Neuronal stem cell (in vitro differentiated cells): ENCODE results near the gene PMFBP1.

Source experiments
- DNase-seq: peaks from one replicate; pipeline ENCODE4 v3.0.0-alpha.2; 2013; ENCODE audit warnings: low spot score
- H2AFZ ChIP-seq: one replicate; pipeline ENCODE4 v1.6.1; 2013; ENCODE audit warnings: mild to moderate bottlenecking, low read length, inconsistent platforms
- H2AK5ac ChIP-seq: 2 replicates; pipeline ENCODE4 v1.6.1; 2013; ENCODE audit warnings: low read depth, mild to moderate bottlenecking, inconsistent platforms, low read length, moderate library complexity, mixed read lengths
- H2BK120ac ChIP-seq: 2 replicates; pipeline ENCODE4 v1.6.1; 2013; ENCODE audit warnings: low read depth, mild to moderate bottlenecking, inconsistent platforms, low read length, moderate library complexity, mixed read lengths
- H2BK12ac ChIP-seq: one replicate; pipeline ENCODE4 v1.6.1; 2013; ENCODE audit warnings: low read length, inconsistent platforms
- H2BK15ac ChIP-seq: 2 replicates; pipeline ENCODE4 v1.6.1; 2013; ENCODE audit warnings: mild to moderate bottlenecking, low read length, inconsistent platforms, mixed read lengths
- H2BK5ac ChIP-seq: one replicate; pipeline ENCODE4 v1.6.1; 2013; ENCODE audit warnings: inconsistent platforms, mild to moderate bottlenecking, low read length, moderate library complexity
- H3K14ac ChIP-seq: one replicate; pipeline ENCODE4 v1.6.1; 2013; ENCODE audit warnings: low read length, inconsistent platforms
- H3K18ac ChIP-seq: 2 replicates; pipeline ENCODE4 v1.6.1; 2013; ENCODE audit warnings: low read length, inconsistent platforms
- H3K23ac ChIP-seq: 2 replicates; pipeline ENCODE4 v1.6.1; 2013; ENCODE audit warnings: low read depth, mild to moderate bottlenecking, mixed read lengths, low read length, inconsistent platforms; ENCODE audit not compliant: poor library complexity
- H3K27ac ChIP-seq: replicated peaks from 3 replicates; pipeline ENCODE4 v1.5.1; 2013; ENCODE audit warnings: low read length, inconsistent platforms
- H3K27me3 ChIP-seq, 3 experiments: 2 replicates each; pipeline ENCODE4 v1.6.1; 2013; ENCODE audit warnings: low read length in 3 of 3, mild to moderate bottlenecking in 2 of 3, inconsistent platforms in 1 of 3, low read depth in 1 of 3, mixed read lengths in 1 of 3, moderate library complexity in 1 of 3; ENCODE audit not compliant: control insufficient read depth in 3 of 3, insufficient read depth in 3 of 3
- H3K36me3 ChIP-seq, 2 donors: replicated peaks in 1 of 2; 2 replicates each; pipeline ENCODE4 v1.6.1; 2013; ENCODE audit warnings: low read length in 2 of 2; ENCODE audit not compliant: control insufficient read depth in 2 of 2, insufficient read depth in 2 of 2
- H3K4ac ChIP-seq: 2 replicates; pipeline ENCODE4 v1.6.1; 2013; ENCODE audit warnings: inconsistent platforms, mild to moderate bottlenecking, low read length, moderate library complexity
- H3K4me1 ChIP-seq, 2 donors: 1 replicate in 1 of 2; 2 replicates in 1 of 2; pipeline ENCODE4 v1.6.1; 2013; ENCODE audit warnings: low read length in 2 of 2, low read depth in 1 of 2; ENCODE audit not compliant: control insufficient read depth in 2 of 2, insufficient read depth in 1 of 2
- H3K4me2 ChIP-seq: one replicate; pipeline ENCODE4 v1.6.1; 2013; ENCODE audit warnings: mild to moderate bottlenecking, low read length, inconsistent platforms; ENCODE audit not compliant: insufficient read depth, poor library complexity, severe bottlenecking
- H3K4me3 ChIP-seq, 2 donors: 2 replicates each; pipeline ENCODE4 v1.5.1; 2013; ENCODE audit warnings: low read length in 2 of 2, mild to moderate bottlenecking in 2 of 2, inconsistent platforms in 1 of 2, moderate library complexity in 1 of 2
- H3K79me1 ChIP-seq: one replicate; pipeline ENCODE4 v1.6.1; 2013; ENCODE audit warnings: low read depth, mild to moderate bottlenecking, inconsistent platforms, low read length, moderate library complexity
- H3K9ac ChIP-seq: one replicate; pipeline ENCODE4 v1.6.1; 2013; ENCODE audit warnings: mild to moderate bottlenecking, low read depth, low read length, inconsistent platforms; ENCODE audit not compliant: poor library complexity
- H3K9me3 ChIP-seq, 2 donors: replicated peaks in 1 of 2; 2 replicates each; pipeline versions ENCODE3 to v1.6.1; 2013; ENCODE audit warnings: low read length in 2 of 2, mild to moderate bottlenecking in 2 of 2, inconsistent platforms in 1 of 2, low read depth in 1 of 2, mixed read lengths in 1 of 2, moderate library complexity in 1 of 2; ENCODE audit not compliant: control insufficient read depth in 2 of 2, insufficient read depth in 1 of 2
- H4K8ac ChIP-seq: one replicate; pipeline ENCODE4 v1.6.1; 2013; ENCODE audit warnings: low read depth, mild to moderate bottlenecking, inconsistent platforms, low read length, moderate library complexity
- H4K91ac ChIP-seq: one replicate; pipeline ENCODE4 v1.6.1; 2013; ENCODE audit warnings: low read length, low read depth, mild to moderate bottlenecking, inconsistent platforms; ENCODE audit not compliant: poor library complexity
- WGBS, 2 donors: extraction: QIAGEN DNeasy Blood & Tissue Kit; methylation state at CpG; one replicate each; pipeline ENCODE4 v1.1.7; 2013; ENCODE audit warnings: missing lambda C conversion rate in 2 of 2, mixed read lengths in 1 of 2; ENCODE audit not compliant: insufficient read length in 2 of 2, insufficient replicate concordance in 1 of 2; ENCODE audit errors: extremely low coverage in 2 of 2; 5-methylcytosine and 5-hydroxymethylcytosine counted together

PMFBP1 gene

GRCh38 chr16:72179204-72179970, 7.4 kb upstream of the PMFBP1 start:
- no peak overlapping the region for H3K4me2 ChIP-seq
- no peak overlapping the region for H2BK12ac ChIP-seq
- H3K18ac ChIP-seq: no peak overlapping the region
- H4K8ac ChIP-seq: no peak overlapping the region
- no peaks in the 10 kb centered on the region for H3K27me3 ChIP-seq
- no peak overlapping the region for H2BK120ac ChIP-seq
- H3K27ac ChIP-seq: no peak overlapping the region
- no peak overlapping the region for H3K9ac ChIP-seq
- no peak overlapping the region for H2AK5ac ChIP-seq
- no peak overlapping the region for H3K4me3 ChIP-seq
- no peak overlapping the region for H2BK15ac ChIP-seq
- H3K23ac ChIP-seq: no peak overlapping the region
- no peak for DNase-seq
- H3K36me3 ChIP-seq: no peaks in the 10 kb centered on the region
- no peak overlapping the region for H3K14ac ChIP-seq
- no peak overlapping the region for H2BK5ac ChIP-seq
- no peak overlapping the region for H2AFZ ChIP-seq
- no CpG with 5 or more reads among the region's 5 CpGs for WGBS, 2 donors
- H3K9me3 ChIP-seq: no peaks in the 10 kb centered on the region
- H4K91ac ChIP-seq: no peak overlapping the region
- H3K4ac ChIP-seq: no peak overlapping the region
- no peaks in the 10 kb centered on the region for H3K4me1 ChIP-seq
- H3K79me1 ChIP-seq: no peaks in the 10 kb centered on the region

- H3K14ac ChIP-seq: no peak overlapping the region
- no peak overlapping the region for H2BK15ac ChIP-seq
- H4K8ac ChIP-seq: no peak overlapping the region
- H2AK5ac ChIP-seq: no peak overlapping the region
- no peak overlapping the region for H3K4me3 ChIP-seq
- no peak overlapping the region for H3K4ac ChIP-seq
- H3K9me3 ChIP-seq: no peaks in the 10 kb centered on the region
- H2AFZ ChIP-seq: no peak overlapping the region
- H3K27ac ChIP-seq: no peak overlapping the region
- DNase-seq: no peak
- H3K4me1 ChIP-seq: peaks cover 0 to 12% of the 10 kb centered on the region in 2 donors
- H2BK120ac ChIP-seq: no peak overlapping the region
- no peak overlapping the region for H3K23ac ChIP-seq
- H3K27me3 ChIP-seq: no peaks in the 10 kb centered on the region
- H3K36me3 ChIP-seq: no peaks in the 10 kb centered on the region
- no peak overlapping the region for H3K18ac ChIP-seq
- H3K4me2 ChIP-seq: no peak overlapping the region
- no CpG with 5 or more reads among the region's 2 CpGs for WGBS, 2 donors
- H2BK12ac ChIP-seq: no peak overlapping the region
- H4K91ac ChIP-seq: no peak overlapping the region
- H3K79me1 ChIP-seq: no peaks in the 10 kb centered on the region
- no peak overlapping the region for H2BK5ac ChIP-seq
- no peak overlapping the region for H3K9ac ChIP-seq
These were observed 2.8 kb upstream of the PMFBP1 start for GRCh38 chr16:72174726-72175125.

GRCh38 chr16:72173997-72174396, 2.0 kb upstream of the PMFBP1 start:
- no CpG with 5 or more reads among the region's 1 CpG for WGBS, 2 donors

GRCh38 chr16:72171236-72171635, 719 bp downstream of the PMFBP1 start:
- H3K36me3 ChIP-seq: no peaks in the 10 kb centered on the region

More at GRCh38 chr16:72173997-72174396, 2.0 kb upstream of the PMFBP1 start:
- no peak overlapping the region for H2BK12ac ChIP-seq
- no peaks in the 10 kb centered on the region for H3K79me1 ChIP-seq
- no peak overlapping the region for H3K4ac ChIP-seq
- no peak overlapping the region for H2AFZ ChIP-seq
- H4K91ac ChIP-seq: no peak overlapping the region
- H3K9me3 ChIP-seq: no peaks in the 10 kb centered on the region
- H3K9ac ChIP-seq: no peak overlapping the region
- H3K23ac ChIP-seq: no peak overlapping the region
- H3K14ac ChIP-seq: no peak overlapping the region
- no peak overlapping the region for H4K8ac ChIP-seq
- no peak overlapping the region for H2BK15ac ChIP-seq
- H3K4me1 ChIP-seq: peaks cover 0 to 12% of the 10 kb centered on the region in 2 donors
- no peak overlapping the region for H3K18ac ChIP-seq
- no peak overlapping the region for H3K4me3 ChIP-seq
- no peak overlapping the region for H3K4me2 ChIP-seq
- H2BK120ac ChIP-seq: no peak overlapping the region
- H3K36me3 ChIP-seq: no peaks in the 10 kb centered on the region
- no peak overlapping the region for H3K27ac ChIP-seq
- no peak overlapping the region for H2AK5ac ChIP-seq
- H2BK5ac ChIP-seq: no peak overlapping the region
- H3K27me3 ChIP-seq: no peaks in the 10 kb centered on the region
- no peak for DNase-seq

More at GRCh38 chr16:72171236-72171635, 719 bp downstream of the PMFBP1 start:
- Histone ChIP-seq H3K4me1 (peaks cover 0 to 12% of the 10 kb centered on the region in 2 donors), H2BK15ac (no peak overlapping the region), H3K27ac (no peak overlapping the region), H3K18ac (no peak overlapping the region), H3K23ac (no peak overlapping the region), H2BK120ac (no peak overlapping the region), H3K4me2 (no peak overlapping the region), H2AK5ac (no peak overlapping the region), H4K8ac (no peak overlapping the region), H3K27me3 (no peaks in the 10 kb centered on the region), H4K91ac (no peak overlapping the region), H3K4ac (no peak overlapping the region), H2BK5ac (no peak overlapping the region), H3K14ac (no peak overlapping the region), H3K4me3 (no peak overlapping the region), H2AFZ (no peak overlapping the region), H3K9ac (no peak overlapping the region), H3K9me3 (no peaks in the 10 kb centered on the region), H3K79me1 (no peaks in the 10 kb centered on the region), H2BK12ac (no peak overlapping the region)
- no peak for DNase-seq
- WGBS, 2 donors: no CpG with 5 or more reads among the region's 1 CpG
